Activated effector memory CD4-positive, alpha-beta T cell treated with Interleukin-2 at 50 U/mL for 16 hours (primary cell): ENCODE measurements around the gene ELK3.

Source experiments
- DNase-seq: peaks from one replicate; pipeline ENCODE4 v3.0.0-alpha.2; 2020

The ELK3 gene

DNA sequence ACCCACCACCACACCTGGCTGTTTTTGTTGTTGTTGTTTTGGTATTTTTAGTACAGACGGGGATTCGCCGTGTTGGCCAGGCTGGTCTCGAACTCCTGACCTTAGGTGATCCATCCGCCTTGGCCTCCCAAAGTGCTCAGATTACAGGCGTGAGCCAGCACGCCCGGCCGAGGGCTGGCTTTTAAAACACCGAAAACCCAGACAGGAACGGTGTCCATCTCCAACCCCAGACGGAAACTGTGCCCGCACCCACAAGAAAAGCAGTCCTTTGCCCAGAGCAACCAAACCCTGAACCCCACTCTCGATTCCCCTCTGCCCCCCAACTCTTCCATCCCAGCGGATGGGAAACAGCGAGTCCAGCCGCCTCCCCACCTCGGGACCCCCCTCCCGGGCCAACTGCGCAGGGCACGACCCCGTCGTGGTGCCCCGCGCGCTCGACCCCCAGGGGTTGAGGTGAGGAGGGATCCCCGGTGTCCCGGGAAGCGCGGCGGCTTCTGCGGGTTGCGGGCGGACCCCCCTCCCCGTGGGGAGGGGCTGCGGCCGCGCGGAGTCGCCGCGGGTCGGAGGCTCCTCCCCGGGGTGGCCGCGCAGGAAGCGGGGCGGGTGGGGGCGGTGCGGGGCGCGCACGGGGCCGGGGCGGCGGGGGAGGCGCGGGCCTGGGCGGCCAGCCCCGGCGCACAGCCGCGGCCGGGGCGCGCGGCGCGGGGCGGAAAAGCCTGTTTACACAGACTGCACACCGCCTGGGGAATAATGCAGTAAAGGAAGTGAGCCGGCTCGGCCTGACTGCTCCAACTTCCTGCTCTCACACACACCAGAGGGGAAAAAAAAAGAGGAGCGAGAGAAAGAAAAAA lies at the start of gene ELK3:
Gene ELK3, plus strand, starts transcription at position 651 of the 851 bp plus-strand sequence.
- peak; percentile 56 for DNase-seq

DNA sequence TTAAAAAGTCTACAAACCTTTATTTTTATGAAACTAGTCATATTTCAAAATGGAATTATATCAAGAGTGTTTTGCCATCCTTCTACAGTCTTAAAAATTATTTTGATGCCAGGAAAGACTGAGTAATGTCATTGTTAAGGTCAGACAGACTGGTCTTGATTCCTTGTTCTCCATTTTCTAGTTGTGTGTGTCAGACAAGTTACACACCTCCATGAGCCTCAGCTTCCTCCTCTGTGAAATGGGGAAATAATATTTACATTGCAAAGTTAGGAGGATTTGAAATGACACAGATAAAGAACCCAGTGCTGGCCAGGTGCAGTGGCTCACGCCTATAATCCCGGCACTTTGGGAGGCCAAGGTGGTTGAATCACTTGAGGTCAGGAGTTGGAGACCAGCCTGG lies 47.4 kb upstream of the ELK3 start:
- no peak for DNase-seq

DNA sequence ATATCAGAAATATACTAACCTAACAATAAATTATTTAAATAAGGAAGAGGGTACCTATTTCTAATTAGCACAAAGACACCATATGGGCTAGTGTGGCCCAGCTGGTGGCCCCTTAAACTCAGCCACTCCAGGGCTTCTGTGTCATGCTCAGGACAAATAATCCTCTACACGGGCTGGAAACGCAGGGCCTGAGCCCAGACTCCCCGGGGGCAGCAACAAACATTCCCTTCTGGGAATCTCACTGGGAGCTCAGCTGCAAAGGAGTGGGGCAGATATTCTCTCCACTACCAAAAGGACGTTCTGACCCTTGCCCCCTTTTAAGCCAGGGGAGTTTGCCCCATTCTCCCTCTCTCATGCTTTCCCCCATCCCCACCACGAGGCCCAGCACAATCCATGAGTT lies 43.7 kb upstream of the ELK3 start:
- DNase-seq: no peak

DNA sequence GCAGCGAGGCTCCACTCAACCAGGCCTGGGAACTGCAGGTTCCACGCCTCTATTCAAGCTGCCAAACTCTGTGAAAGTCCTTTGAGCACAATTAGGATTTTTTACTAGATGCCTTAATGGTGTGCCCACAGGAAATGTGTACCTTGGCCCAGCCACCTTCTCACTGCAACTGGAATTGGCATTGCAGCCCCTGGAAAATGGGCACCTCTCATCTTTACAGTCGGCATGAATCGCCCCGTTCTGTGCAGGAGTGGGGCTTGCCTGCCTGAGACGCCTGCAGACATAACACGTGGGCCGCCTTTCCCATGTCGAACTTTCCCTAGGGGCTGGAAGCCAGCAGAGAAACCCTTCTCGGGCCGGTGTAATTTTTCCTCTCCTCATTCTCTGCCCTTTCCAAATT lies 42.0 kb upstream of the ELK3 start:
- DNase-seq: no peak

DNA sequence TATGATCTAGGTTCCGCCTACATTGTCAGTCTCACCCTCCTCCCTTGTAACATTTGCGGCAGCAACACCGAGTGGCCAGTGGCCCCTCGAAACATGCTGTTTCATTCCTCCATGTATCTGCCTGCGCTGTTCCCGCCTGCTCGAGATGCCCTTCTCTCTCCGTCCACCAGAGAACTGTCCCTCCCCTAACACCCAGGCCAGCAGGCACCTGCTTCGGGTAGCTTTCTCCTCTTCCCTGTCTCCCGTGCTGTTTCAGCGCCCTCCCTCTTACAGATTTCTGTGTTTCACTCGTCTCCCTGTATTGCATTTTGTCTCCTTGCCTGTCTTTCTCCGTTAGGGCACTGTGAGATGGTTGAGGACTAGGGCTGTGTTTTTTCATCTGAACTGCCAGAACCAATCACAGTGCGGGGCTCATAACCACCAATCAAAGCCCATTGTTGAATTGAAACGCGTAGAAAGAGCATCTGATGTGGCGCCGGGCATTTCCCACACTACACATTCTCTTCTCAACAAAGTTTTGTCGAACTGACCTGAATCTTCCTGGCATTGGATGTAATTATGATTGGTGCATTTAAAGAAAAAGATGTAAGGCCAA lies 40.9 kb upstream of the ELK3 start:
- no peak for DNase-seq

DNA sequence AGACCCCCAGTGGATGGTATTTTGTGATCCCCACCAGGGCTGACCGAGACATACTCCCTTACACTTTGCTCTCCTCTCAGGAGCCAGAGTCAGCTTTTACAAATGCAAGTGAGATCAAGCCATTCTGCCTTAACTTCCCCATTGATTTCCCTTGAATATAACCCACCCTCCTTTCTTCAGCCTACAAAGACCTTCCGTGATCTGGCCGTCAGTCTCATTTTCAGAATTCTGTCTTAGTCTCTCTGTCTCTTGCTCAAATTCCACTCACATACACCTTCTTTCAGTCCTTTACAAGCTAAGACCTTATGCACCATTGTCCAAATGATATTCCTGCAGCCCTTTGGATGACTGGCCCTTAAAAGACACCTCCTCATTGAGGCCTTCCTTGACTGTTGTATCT lies 39.0 kb upstream of the ELK3 start:
- DNase-seq: no peak

DNA sequence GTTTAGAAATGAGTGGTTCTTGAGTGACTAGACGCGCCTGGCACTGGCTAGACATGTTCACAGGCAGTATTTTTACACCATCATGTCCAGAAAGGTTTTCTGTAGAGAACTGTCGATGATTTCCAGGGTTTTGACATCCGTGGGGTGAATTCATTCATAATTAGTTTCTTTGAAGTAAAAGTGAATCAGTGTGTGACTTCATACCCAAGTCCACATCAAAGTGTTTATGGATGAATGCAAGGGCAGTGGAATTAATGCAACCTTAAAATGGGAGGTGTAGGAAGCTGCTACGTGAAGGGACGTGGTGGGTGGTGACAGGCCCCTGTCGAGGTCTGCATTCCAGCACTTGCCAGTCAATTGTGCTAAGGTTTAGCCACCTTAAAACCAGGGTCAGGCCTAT lies 38.4 kb upstream of the ELK3 start:
- DNase-seq: no peak

DNA sequence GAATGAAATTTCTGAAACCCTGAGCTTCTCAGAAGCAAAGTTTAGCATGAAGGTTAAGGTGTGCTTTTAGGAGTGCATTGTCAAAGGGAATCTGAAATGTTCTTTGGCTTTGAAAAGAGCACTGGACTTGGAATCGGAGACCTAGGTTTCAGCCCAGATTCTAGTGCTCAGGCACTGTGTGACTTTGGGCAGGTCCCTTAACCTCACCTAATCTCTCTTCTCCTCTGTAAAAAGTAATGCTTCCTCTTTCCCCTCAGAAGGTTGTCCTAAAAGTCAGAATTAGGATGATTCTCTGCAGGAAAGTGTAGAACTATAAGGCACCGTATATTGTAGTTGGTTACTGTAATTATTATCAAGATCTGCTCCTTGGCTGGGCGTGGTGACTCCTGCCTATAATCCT lies 38.0 kb upstream of the ELK3 start:
- DNase-seq: no peak

DNA sequence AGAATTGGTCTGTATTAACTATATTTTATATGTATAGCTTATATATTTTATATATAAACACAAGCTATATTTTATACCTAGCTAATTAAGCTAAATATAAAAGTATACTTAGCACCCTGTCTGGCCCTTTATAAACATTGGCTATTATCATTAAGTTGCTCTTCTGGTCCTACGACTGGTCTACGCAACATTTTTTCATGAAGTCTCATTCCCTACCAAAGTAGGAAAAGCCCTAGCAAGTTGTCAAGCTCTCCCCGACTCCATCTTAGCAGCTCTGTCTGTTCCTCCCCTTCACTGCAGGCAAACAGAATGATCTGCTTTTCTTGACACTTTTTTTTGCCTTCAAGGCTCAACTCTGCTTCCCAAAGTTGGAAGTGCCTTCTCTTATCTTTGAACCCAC lies 36.7 kb upstream of the ELK3 start:
- DNase-seq: no peak

DNA sequence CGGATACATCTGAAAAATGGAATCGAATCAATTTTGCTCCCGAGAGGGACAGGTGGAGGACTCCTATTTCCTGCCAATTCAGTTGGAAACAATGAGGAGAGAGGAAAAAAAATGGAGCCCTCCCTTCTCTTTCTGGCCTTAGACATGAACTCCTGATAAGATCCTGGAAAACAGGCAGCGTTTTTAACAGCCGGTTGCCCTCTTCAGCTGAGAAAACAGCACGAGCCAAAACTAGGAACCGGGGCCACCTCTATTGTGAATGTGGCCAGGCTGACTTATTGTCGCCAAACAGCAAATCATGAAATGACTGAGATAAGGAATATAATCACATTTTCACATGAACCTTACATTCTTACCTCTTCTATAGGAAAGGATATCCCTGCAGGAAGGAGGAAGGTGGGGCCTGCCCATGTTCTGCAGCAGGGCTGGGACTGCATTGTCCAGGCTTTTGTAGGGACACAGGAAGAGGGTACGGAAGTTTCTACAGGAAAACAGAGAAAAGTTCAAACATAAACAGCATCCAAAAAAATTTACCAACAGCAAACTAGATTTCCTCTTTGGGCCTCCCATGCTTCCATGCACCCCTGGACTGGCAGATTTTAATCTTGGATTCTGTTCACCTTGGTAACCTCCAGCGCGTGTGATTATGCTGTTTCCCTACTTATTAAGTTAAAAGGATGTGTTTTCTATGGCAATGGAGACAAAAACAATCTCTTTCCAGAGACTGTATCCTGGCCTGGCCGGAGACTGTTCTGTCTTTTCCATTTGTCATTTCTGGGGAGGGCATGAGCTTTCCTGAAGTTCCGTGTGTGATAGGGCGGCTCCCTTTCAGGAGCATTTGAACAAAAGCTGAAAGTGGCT lies 29.0 kb upstream of the ELK3 start:
- DNase-seq: no peak

DNA sequence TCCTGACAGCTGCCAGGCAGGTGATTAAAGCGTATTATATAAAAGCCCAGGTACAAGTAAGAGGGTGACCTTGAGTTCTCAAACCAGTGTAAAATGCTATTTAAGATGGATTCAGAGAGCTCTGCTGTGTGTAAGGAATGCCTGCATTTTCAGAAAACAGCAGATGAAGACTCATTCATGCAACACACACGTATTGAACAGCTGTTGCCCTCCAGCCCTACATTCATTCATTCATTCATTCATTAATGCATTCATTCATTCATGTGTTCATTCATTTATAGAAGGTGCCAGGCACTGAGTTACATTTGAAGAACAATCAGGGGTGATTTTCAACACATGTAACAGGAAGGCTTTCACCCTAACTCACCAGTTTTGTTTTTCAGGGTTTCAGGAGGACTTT lies 27.4 kb upstream of the ELK3 start:
- no peak for DNase-seq

DNA sequence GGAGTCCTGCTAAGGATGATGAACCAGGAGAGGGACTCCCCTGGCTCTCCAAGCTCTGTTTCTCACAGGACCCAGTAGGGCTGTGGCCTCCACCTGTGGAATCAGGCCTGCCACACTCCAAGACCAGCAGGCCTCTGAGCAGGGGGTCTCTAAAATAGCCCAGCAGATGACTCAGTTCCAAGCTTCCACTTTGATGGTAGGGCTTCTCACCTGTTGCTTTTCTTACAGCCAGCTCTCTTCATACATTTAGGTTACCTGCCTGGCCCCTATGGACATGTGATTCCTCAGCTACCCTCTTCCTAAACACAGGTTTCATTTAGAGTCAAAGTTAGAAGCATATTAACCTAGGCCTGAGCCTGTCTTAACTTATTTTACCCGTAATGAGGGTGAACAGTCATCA lies 26.7 kb upstream of the ELK3 start:
- no peak for DNase-seq

DNA sequence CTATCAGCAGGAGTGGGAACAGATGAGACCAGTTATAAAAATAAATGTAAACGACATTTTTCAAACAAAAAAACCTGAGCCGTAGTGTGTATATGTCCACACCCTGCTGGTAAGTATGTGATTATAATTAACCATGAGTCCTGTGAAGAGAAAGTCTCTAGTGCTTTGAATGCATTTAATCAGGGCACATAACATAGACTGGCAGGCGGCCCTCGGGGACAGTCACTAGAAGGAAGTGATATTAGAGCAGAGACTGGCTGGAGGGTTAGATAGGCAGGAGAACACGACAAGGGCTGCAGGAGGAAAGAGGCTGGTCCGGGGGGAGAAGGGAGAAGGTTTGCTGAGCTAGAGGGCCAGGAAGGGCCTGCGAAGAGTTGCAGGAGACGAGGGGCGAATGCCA lies 23.8 kb upstream of the ELK3 start:
- no peak for DNase-seq

DNA sequence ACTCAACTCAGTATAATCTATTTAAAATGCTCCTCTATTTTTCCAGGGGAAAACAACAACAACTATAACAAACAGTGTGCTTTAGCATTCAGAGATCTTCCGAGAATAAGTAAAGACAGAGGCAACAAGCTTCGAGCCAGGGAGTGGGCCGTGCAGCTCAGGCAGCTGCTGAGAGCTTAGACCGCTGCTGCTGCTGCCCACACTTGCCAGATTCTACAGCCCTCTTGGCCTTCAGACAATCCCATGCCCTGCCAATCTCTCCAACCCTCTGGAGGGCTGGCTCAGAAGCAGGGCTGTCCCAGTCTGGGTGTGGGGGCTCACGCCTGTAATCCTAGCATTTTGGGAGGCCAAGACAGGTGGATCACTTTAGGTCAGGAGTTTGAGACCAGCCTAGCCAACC lies 23.4 kb upstream of the ELK3 start:
- no peak for DNase-seq

DNA sequence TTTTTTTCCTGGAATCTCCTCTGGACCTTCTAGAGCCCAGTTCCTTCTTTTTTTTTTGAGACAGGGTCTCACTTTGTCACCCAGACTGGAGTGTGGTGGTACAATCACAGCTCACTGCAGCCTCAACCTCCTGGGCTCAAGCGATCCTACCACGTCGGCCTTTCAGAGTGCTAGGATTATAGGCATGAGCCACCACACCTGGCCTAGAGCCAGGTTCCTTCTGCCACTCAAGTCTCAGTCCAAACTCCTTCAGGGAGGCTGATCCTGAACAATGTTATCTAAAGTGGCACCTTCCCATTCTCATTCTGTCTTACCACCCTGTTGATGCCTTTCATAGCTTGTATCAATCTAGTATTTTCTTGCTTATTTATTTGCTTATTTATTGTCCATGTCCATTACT lies 22.3 kb upstream of the ELK3 start:
- DNase-seq: no peak

DNA sequence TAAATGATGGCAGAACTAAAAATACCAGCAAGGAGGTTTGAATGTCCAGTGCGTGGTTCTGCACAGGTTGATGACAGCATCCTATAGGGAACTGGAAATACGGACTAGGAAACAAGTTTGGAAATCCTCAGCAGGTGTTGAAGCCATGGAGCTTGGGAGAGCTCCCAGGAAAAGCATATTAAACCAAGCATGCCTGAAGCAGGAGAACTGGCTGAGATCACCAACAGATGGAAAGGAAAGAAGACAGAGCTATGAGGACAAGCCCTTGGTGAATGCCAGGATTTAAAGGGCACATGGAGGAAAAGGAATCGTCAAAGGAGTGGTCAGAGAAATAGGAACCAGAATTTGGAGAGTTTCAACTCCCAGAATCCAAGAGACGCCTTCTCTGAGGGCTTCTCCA lies 21.2 kb upstream of the ELK3 start:
- DNase-seq: no peak

DNA sequence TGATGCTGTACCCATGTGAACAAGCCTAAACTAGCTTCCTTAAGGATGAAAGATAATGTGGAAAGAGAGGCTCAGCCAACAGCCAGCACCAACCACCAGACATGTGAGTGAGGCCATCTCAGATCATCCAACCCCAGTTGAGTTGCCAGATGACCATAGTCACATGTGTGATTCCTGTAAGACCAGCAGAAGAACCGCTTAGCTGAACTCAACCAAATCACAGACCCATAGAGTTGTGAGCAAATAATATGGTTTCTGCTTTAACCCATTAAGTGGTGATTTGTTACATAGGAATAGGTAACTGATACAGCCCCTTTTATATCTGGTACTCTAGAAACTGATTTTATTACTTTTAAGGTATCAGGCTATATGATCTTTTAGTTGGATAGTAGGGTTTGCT lies 17.6 kb upstream of the ELK3 start:
- DNase-seq: no peak

DNA sequence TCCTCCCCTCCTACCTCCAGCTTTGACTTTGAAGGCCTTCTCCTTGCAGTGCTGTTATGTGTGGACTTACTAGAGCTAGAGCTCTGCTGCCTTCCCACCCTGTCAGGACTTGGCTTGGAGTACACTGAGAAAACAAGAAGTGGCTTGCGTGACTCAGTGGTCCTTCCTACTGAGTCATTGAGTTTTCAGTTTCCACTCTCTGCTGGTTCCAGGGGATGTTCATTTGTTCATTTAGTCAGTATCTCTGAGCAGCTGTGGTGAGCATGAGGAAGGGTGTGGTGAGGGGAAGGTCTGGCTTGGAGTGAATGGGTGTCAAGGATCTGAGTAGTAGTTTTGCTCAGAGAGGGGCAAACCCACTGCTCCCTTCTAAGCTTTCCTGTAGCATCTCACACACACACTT lies 17.2 kb upstream of the ELK3 start:
- peak; percentile 25 for DNase-seq

DNA sequence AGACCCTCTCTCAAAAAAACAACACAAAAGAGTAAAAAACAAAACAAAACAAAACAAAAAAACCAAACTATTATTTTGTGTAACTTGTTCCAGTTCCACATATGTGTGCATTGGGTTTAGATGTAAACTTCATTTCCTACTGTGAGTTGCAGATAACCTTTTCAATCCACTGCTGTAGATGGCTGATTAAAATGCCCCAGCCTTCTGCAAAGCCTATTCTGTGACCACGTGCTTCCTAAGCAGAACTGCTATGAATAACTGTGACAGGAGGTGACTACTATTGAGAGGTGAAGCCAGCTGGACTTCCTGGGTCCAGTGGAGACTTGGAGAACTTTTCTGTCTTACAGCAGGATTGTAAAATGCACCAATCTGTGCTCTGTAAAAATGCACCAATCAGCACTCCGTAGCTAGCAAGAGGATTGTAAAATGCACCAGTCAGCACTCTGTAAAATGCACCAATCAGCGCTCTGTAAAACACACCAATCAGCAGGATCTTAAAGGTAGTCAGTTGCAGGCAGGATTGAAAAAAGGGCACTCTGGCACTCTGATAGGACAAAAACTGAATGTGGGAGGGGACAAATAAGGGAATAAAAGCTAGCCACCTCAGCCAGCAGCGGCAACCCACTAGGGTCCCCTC lies 10.3 kb upstream of the ELK3 start:
- no peak for DNase-seq

DNA sequence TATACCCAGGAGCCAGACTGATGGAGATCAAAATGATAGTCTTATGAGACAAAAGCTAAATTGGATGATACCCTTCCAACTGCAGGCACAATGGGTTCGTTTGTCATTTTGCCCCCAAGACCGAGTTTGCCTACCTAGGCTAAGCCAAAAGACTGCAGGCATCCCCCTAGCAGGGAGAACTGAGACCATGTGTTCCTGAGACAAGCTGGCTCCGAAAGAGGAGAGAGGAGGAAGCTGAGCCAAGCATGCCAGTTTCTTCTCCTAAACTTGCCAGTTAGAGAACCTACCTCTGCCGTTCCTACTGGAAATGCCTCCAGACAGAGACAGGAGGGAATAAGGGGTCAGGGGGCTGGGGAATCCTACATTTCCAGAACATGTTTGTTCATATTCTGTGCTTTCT lies 8.3 kb upstream of the ELK3 start:
- no peak for DNase-seq

DNA sequence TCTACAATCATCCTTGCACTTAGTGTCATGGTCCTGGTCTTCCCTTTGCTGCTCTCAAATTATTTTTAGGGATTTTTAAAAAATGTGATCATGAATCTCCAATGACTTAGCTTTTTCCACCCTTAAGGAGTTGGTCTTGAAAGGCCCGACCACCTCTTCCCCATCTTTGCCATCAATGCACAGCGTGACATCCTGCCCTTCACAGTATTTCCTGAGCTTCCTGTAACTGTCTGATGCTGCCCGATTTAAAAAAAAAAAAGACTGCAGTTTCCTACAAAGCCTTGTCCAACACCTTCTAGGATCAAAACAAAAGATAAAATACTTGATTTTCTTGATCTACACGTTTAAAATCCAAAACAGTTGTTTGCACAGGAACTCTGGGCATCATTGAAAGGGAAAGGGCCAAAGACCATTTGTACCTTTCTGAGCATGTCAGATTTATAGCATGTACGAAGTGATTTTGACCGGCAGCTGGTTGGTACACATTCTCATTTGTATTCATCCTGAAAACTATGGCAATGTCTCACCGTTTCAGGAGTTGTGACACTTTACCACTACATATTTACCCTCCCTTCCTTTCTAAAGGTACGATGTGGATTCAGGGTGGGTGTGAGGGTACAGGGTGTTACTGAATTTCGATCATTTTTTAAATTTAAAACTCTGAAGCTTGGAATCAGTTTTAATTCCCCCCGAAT lies 7.4 kb upstream of the ELK3 start:
- no peak for DNase-seq

DNA sequence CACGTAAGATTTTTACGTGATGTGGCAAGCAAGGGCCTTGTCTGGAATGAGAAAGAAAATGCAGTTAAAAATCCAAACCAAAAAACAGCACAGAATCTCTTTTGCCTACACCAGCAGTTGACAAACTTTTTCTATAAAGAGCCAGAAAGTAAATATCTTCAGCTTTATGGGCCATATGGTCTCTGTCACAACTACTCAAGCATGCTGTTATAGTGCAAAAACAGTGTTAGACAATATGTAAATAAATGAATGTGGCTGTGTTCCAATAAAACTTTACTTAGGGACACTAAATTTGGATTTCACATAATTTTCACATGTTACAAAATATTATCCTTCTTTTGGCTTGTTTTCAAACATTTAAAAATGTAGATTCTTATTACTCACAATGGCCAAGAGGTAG lies 6.2 kb upstream of the ELK3 start:
- DNase-seq: no peak

DNA sequence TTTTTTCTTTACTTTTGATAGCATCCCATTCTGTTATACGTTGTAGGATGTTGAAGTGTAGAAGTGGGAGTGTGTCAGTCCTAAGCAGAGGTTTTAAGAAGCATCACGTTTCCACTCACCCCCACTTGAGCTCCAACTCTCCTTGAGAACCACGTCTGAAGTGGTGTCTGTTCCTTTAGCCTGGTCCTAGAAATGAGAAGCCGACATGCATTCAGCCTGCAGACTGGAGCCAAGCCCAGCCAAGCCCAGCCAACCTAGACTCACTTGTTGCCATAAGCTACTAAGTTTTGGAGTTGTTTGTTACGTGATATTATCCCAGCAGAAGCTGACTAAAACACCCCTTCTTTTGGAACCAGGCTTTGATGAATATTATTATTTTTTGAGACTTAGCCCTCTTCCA lies 4.4 kb upstream of the ELK3 start:
- no peak for DNase-seq
